Immature natural killer cell (primary cell): ENCODE data around the gene CALD1. TPM values are rescaled to one million over a fixed set of nuclear protein-coding genes. Genes with fewer than 3 reads are reported as not detected.

Experiments
- DNase-seq, 3 donors: peaks; one replicate each; pipeline ENCODE4 v3.0.0; 2022; ENCODE audit warnings: mixed read lengths in 1 of 3
- H3K27ac Mint-ChIP-seq, 6 donors: one replicate each; pipeline ENCODE4 v1.8.0; 2020; ENCODE audit warnings: mixed read lengths in 6 of 6, mild to moderate bottlenecking in 5 of 6, inconsistent platforms in 4 of 6, moderate library complexity in 3 of 6
- H3K27me3 Mint-ChIP-seq, 3 donors: one replicate each; pipeline ENCODE4 v1.8.0; 2020 to 2021; ENCODE audit warnings: low read depth in 3 of 3, mild to moderate bottlenecking in 3 of 3, mixed read lengths in 3 of 3, moderate library complexity in 3 of 3, inconsistent platforms in 1 of 3
- H3K36me3 Mint-ChIP-seq, 3 donors: one replicate each; pipeline ENCODE4 v1.8.0; 2020; ENCODE audit warnings: mixed read lengths in 3 of 3, inconsistent platforms in 2 of 3, mild to moderate bottlenecking in 2 of 3
- H3K4me1 Mint-ChIP-seq, 2 donors: one replicate each; pipeline ENCODE4 v1.8.0; 2020; ENCODE audit warnings: inconsistent platforms in 2 of 2, mild to moderate bottlenecking in 2 of 2, mixed read lengths in 2 of 2, moderate library complexity in 1 of 2
- H3K4me3 Mint-ChIP-seq, 5 donors: one replicate each; pipeline ENCODE4 v1.8.0; 2020; ENCODE audit warnings: mild to moderate bottlenecking in 5 of 5, mixed read lengths in 5 of 5, inconsistent platforms in 3 of 5, moderate library complexity in 3 of 5
- H3K9me3 Mint-ChIP-seq, 6 donors: one replicate each; pipeline ENCODE4 v1.8.0; 2020; ENCODE audit warnings: mild to moderate bottlenecking in 6 of 6, mixed read lengths in 6 of 6, inconsistent platforms in 4 of 6, moderate library complexity in 3 of 6
- polyA plus RNA-seq, 3 donors: library from polyadenylated mRNA; unstranded; fragments of 300-500 nt; fragmentation: Illumina TruSeq; gene quantifications; one replicate each; pipeline ENCODE4 v1.2.3, GENCODE V29; 2021

Gene CALD1
- polyA plus RNA-seq, 3 donors from 2014 or later = 0.06 to 0.07 TPM; not detected in 1

GRCh38 chr7:134919240-134919641 is 139.8 kb downstream of the CALD1 start:
- DNase-seq = no peak
- no peak overlapping the region for H3K27ac Mint-ChIP-seq
- H3K4me1 Mint-ChIP-seq = no peaks in the 10 kb centered on the region
- peaks cover 0 to 2% (median 2%) of the 10 kb centered on the region in 3 donors for H3K27me3 Mint-ChIP-seq
- H3K4me3 Mint-ChIP-seq = no peak overlapping the region
- no peaks in the 10 kb centered on the region for H3K9me3 Mint-ChIP-seq
- no peaks in the 10 kb centered on the region for H3K36me3 Mint-ChIP-seq

GRCh38 chr7:134920026-134920753 is 140.8 kb downstream of the CALD1 start:
- Mint-ChIP-seq H3K9me3 (no peaks in the 10 kb centered on the region), H3K4me1 (no peaks in the 10 kb centered on the region), H3K27me3 (peaks cover 0 to 2% (median 0%) of the 10 kb centered on the region in 3 donors), H3K36me3 (no peaks in the 10 kb centered on the region), H3K27ac (no peak overlapping the region), H3K4me3 (no peak overlapping the region)
- no peak for DNase-seq

- Mint-ChIP-seq H3K27me3 (no peaks in the 10 kb centered on the region), H3K4me3 (no peak overlapping the region), H3K36me3 (no peaks in the 10 kb centered on the region), H3K4me1 (no peaks in the 10 kb centered on the region), H3K9me3 (no peaks in the 10 kb centered on the region), H3K27ac (no peak overlapping the region)
- DNase-seq = no peak
Measured at GRCh38 chr7:134922720-134923704, 143.6 kb downstream of the CALD1 start.

GRCh38 chr7:134925766-134926165 is 146.3 kb downstream of the CALD1 start:
- Mint-ChIP-seq H3K27me3 (peaks cover 0 to 1% (median 0%) of the 10 kb centered on the region in 3 donors), H3K9me3 (no peaks in the 10 kb centered on the region), H3K27ac (no peak overlapping the region), H3K4me3 (no peak overlapping the region), H3K4me1 (no peaks in the 10 kb centered on the region), H3K36me3 (no peaks in the 10 kb centered on the region)
- DNase-seq = no peak

GRCh38 chr7:134926396-134926795 is 147.0 kb downstream of the CALD1 start:
- Mint-ChIP-seq H3K4me1 (no peaks in the 10 kb centered on the region), H3K27ac (no peak overlapping the region), H3K4me3 (no peak overlapping the region), H3K27me3 (peaks cover 0 to 1% (median 0%) of the 10 kb centered on the region in 3 donors), H3K36me3 (no peaks in the 10 kb centered on the region), H3K9me3 (no peaks in the 10 kb centered on the region)
- no peak for DNase-seq

GRCh38 chr7:134927076-134927475 is 147.6 kb downstream of the CALD1 start:
- peaks cover 0 to 1% (median 0%) of the 10 kb centered on the region in 3 donors for H3K27me3 Mint-ChIP-seq
- no peak for DNase-seq
- H3K4me3 Mint-ChIP-seq = no peak overlapping the region
- no peaks in the 10 kb centered on the region for H3K4me1 Mint-ChIP-seq
- H3K27ac Mint-ChIP-seq = no peak overlapping the region
- H3K36me3 Mint-ChIP-seq = no peaks in the 10 kb centered on the region
- no peaks in the 10 kb centered on the region for H3K9me3 Mint-ChIP-seq

- no peaks in the 10 kb centered on the region for H3K36me3 Mint-ChIP-seq
- peaks cover 0 to 2% of the 10 kb centered on the region in 2 donors for H3K4me1 Mint-ChIP-seq
- H3K9me3 Mint-ChIP-seq = no peaks in the 10 kb centered on the region
- H3K4me3 Mint-ChIP-seq = no peak overlapping the region
- DNase-seq = no peak
- peaks cover 0 to 1% (median 0%) of the 10 kb centered on the region in 3 donors for H3K27me3 Mint-ChIP-seq
- no peak overlapping the region for H3K27ac Mint-ChIP-seq
Measured at GRCh38 chr7:134927723-134928122, 148.3 kb downstream of the CALD1 start.

GRCh38 chr7:134928554-134928953 is 149.1 kb downstream of the CALD1 start:
- Mint-ChIP-seq H3K4me1 (peaks cover 0 to 7% of the 10 kb centered on the region in 2 donors), H3K27ac (no peak overlapping the region), H3K4me3 (no peak overlapping the region), H3K9me3 (no peaks in the 10 kb centered on the region), H3K27me3 (peaks cover 0 to 4% (median 1%) of the 10 kb centered on the region in 3 donors), H3K36me3 (peaks cover 0 to 5% (median 0%) of the 10 kb centered on the region in 3 donors)
- no peak for DNase-seq

GRCh38 chr7:134931487-134931886 is 152.1 kb downstream of the CALD1 start:
- H3K36me3 Mint-ChIP-seq = peaks cover 0 to 5% (median 0%) of the 10 kb centered on the region in 3 donors
- peaks cover 0 to 4% (median 1%) of the 10 kb centered on the region in 3 donors for H3K27me3 Mint-ChIP-seq
- no peak overlapping the region for H3K4me3 Mint-ChIP-seq
- H3K27ac Mint-ChIP-seq = no peak overlapping the region
- no peak for DNase-seq
- no peaks in the 10 kb centered on the region for H3K9me3 Mint-ChIP-seq
- peaks cover 0 to 7% of the 10 kb centered on the region in 2 donors for H3K4me1 Mint-ChIP-seq

- no peak for DNase-seq
- H3K4me1 Mint-ChIP-seq = peaks cover 0 to 7% of the 10 kb centered on the region in 2 donors
- H3K9me3 Mint-ChIP-seq = no peaks in the 10 kb centered on the region
- H3K27ac Mint-ChIP-seq = peak overlapping the region in 1 of 6 donors; percentile 58
- peak overlapping the region in 2 of 5 donors; percentile 10 to 63 for H3K4me3 Mint-ChIP-seq
- peaks cover 0 to 4% (median 1%) of the 10 kb centered on the region in 3 donors for H3K27me3 Mint-ChIP-seq
- H3K36me3 Mint-ChIP-seq = peaks cover 0 to 5% (median 0%) of the 10 kb centered on the region in 3 donors
Measured at GRCh38 chr7:134932707-134933370, 153.4 kb downstream of the CALD1 start.

- Mint-ChIP-seq H3K9me3 (no peaks in the 10 kb centered on the region), H3K27me3 (peaks cover 0 to 4% (median 1%) of the 10 kb centered on the region in 3 donors), H3K4me1 (peaks cover 0 to 7% of the 10 kb centered on the region in 2 donors), H3K27ac (no peak overlapping the region), H3K4me3 (no peak overlapping the region), H3K36me3 (peaks cover 0 to 5% (median 0%) of the 10 kb centered on the region in 3 donors)
- DNase-seq = no peak
Measured at GRCh38 chr7:134933460-134934068, 154.1 kb downstream of the CALD1 start.

- DNase-seq = no peak
- Mint-ChIP-seq H3K4me1 (peaks cover 0 to 7% of the 10 kb centered on the region in 2 donors), H3K36me3 (peaks cover 0 to 5% (median 0%) of the 10 kb centered on the region in 3 donors), H3K9me3 (no peaks in the 10 kb centered on the region), H3K27me3 (peaks cover 0 to 5% (median under 1%) of the 10 kb centered on the region in 3 donors), H3K4me3 (no peak overlapping the region), H3K27ac (no peak overlapping the region)
Measured at GRCh38 chr7:134935701-134936100, 156.3 kb downstream of the CALD1 start.

GRCh38 chr7:134936893-134937510 is 157.6 kb downstream of the CALD1 start:
- Mint-ChIP-seq H3K4me3 (no peak overlapping the region), H3K27me3 (peaks cover 2 to 15% (median 5%) of the 10 kb centered on the region in 3 donors), H3K9me3 (no peaks in the 10 kb centered on the region), H3K27ac (no peak overlapping the region), H3K36me3 (peaks cover 0 to 5% (median 0%) of the 10 kb centered on the region in 3 donors), H3K4me1 (peaks cover 0 to 7% of the 10 kb centered on the region in 2 donors)
- no peak for DNase-seq
